ES-I3 (cell line): ENCODE measurements around the gene ITGB6.
A peak's percentile ranks its signal among the peaks of the same experiment; 100 is the strongest.

Source experiments
- H3K36me3 ChIP-seq: 2 replicates; pipeline ENCODE4 v1.6.1; 2013; ENCODE audit warnings: mild to moderate bottlenecking, low read length, control low read depth, moderate library complexity; ENCODE audit not compliant: insufficient read depth
- H3K4me1 ChIP-seq: 2 replicates; pipeline ENCODE4 v1.6.1; 2013; ENCODE audit warnings: mild to moderate bottlenecking, control low read depth, low read length; ENCODE audit not compliant: insufficient read depth
- H3K9ac ChIP-seq: 2 replicates; pipeline ENCODE4 v1.6.1; 2013; ENCODE audit warnings: low read depth, mild to moderate bottlenecking, low read length, moderate library complexity
- H3K9me3 ChIP-seq: 2 replicates; pipeline ENCODE4 v1.6.1; 2013; ENCODE audit warnings: mild to moderate bottlenecking, low read length, moderate library complexity; ENCODE audit not compliant: control insufficient read depth, insufficient read depth

The ITGB6 gene

GRCh38 chr2:160061533-160061932, 138.5 kb downstream of the ITGB6 start:
- Histone ChIP-seq H3K4me1 (no peaks in the 10 kb centered on the region; the same call in 1 of the 2 replicates), H3K36me3 (no peaks in the 10 kb centered on the region), H3K9me3 (no peaks in the 10 kb centered on the region; the same call in 1 of the 2 replicates), H3K9ac (peak overlapping the region; percentile 65; the same call in 1 of the 2 replicates)

DNA sequence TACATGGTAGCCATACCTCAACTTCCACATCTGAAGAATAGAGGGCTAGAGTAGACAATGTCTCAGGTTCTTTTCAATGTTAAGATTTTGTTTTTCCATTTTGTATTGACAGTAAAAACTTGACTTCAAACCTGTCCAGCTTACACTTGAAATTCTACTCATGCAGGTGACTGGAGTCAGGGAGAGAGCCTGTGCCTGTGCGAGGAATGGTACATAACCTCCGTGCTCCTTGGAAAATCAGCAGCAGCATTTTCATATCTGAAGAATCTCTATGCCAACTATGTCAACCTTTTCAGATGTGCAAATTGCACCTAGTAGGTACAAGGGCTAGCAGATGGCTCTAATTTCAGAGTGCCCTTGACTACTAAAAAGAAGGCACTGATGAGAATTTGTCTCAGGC, 139.8 kb downstream of the ITGB6 start:
- Histone ChIP-seq H3K36me3 (no peaks in the 10 kb centered on the region), H3K9me3 (no peaks in the 10 kb centered on the region), H3K9ac (no peak overlapping the region), H3K4me1 (peaks cover 8% of the 10 kb centered on the region; the same call in 1 of the 2 replicates)

DNA sequence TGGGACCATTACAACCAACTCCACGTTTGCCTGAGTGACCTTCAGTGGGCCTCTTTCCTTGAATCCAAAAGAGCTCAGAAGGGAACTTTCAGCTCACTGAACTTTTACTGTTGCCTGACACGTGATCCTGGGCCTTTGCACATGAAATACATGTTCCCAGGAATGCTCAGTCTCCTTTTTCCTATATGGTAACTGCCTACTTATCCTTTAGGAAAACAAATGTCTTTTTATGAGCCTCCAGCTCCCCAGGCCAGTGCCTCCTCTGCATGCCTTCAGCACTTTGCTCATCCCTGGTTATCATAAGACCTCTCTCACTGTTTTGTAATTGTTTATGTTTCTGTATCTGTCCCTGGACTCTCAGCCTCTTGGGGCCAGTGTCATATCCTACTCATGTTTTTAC, 142.7 kb downstream of the ITGB6 start:
- H3K9me3 ChIP-seq, result no peaks in the 10 kb centered on the region
- no peak overlapping the region for H3K9ac ChIP-seq
- no peaks in the 10 kb centered on the region for H3K36me3 ChIP-seq
- H3K4me1 ChIP-seq, result peaks cover 26% of the 10 kb centered on the region

DNA sequence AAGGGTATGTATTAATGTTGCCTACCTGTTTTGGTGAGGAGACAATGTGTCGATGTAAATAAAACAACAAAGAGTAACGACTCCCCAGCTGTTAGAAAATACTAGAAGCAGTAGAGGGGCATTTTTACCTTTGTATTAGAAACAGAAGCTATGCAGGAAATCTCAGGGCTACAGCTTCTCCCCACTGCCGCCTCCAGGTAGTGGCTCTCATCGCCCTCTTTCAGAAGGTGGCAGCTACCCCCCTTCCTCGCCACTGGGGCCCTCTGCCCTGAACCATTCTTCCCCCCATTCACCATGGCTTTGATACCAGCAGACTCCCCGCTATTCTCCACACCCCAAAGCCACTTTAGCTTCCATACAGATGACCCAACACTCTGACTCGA, 144.4 kb downstream of the ITGB6 start:
- no peak overlapping the region for H3K9ac ChIP-seq
- H3K9me3 ChIP-seq, result no peaks in the 10 kb centered on the region
- peaks cover 35% of the 10 kb centered on the region for H3K4me1 ChIP-seq
- H3K36me3 ChIP-seq, result no peaks in the 10 kb centered on the region

GRCh38 chr2:160054984-160055725, 144.9 kb downstream of the ITGB6 start:
- no peak overlapping the region for H3K9ac ChIP-seq
- no peaks in the 10 kb centered on the region for H3K9me3 ChIP-seq
- H3K36me3 ChIP-seq, result no peaks in the 10 kb centered on the region
- H3K4me1 ChIP-seq, result peaks cover 35% of the 10 kb centered on the region

GRCh38 chr2:160053946-160054345, 146.1 kb downstream of the ITGB6 start:
- no peaks in the 10 kb centered on the region for H3K9me3 ChIP-seq
- no peak overlapping the region for H3K9ac ChIP-seq
- H3K4me1 ChIP-seq, result peaks cover 35% of the 10 kb centered on the region
- no peaks in the 10 kb centered on the region for H3K36me3 ChIP-seq

- Histone ChIP-seq H3K9ac (no peak overlapping the region), H3K36me3 (no peaks in the 10 kb centered on the region), H3K4me1 (peaks cover 35% of the 10 kb centered on the region), H3K9me3 (no peaks in the 10 kb centered on the region)
These were observed 147.5 kb downstream of the ITGB6 start for GRCh38 chr2:160052531-160052930.

DNA sequence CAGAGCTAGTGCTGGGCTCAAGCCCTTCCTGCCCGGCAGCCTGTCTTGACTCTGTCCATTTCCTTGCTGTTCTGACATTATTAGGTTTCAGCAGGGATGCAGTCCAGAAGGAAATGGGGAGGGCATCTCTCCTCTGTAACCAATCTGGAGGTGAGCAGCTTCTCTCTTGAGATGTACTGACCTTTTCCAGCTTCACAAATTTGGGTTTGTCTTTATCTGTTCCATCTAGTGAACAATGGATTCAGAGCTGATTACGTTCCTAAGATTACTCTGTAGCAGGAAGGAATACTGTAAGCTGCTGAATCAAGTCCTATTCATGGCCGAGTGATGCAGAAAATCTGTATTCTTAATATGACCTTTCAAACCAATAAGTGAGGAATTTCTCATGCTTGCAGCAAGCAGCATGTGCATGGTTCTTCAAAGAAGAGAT, 148.7 kb downstream of the ITGB6 start:
- Histone ChIP-seq H3K9ac (no peak overlapping the region), H3K4me1 (peaks cover 35% of the 10 kb centered on the region), H3K9me3 (no peaks in the 10 kb centered on the region), H3K36me3 (no peaks in the 10 kb centered on the region)

DNA sequence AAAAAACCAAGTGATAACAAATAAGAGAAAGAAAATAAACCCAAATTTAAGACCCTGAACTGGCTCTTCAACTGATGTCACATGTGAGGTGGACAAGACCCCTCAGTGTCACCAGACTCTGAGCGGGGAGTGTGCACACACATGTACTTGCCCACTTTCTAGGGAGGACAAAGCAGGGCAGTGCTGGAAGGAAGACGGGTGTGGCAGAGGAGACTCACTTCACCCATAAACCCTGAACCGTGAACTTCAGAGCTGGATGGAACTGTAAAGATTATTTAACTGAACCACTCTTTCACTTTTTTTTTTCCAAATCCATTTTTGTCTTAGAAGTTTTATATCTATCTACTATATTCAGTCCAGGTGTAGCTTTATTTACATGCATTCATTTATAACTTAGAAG, 149.9 kb downstream of the ITGB6 start:
- H3K4me1 ChIP-seq, result peaks cover 25% of the 10 kb centered on the region
- no peak overlapping the region for H3K9ac ChIP-seq
- no peaks in the 10 kb centered on the region for H3K36me3 ChIP-seq
- no peaks in the 10 kb centered on the region for H3K9me3 ChIP-seq
